ENCODE data around the gene ACTMAP. TPM values are rescaled to one million over a fixed set of nuclear protein-coding genes. Genes with fewer than 3 reads are reported as not detected.

Gene ACTMAP
- total and polyA plus RNA-seq, 7 donors, result 1.8 to 11.0 (median 5.3) TPM

- H3K27me3 ChIP-seq, result no peaks in the 10 kb centered on the region
- intact Hi-C loops (cut with DNase I), result loop anchor here (1.0 to 10.0 kb wide), 4 partner anchors 32 to 1313 kb away; partner anchors contain the start of genes ACTMAP, EGLN2, SERTAD3 and ZFP36
- peak overlapping the region; percentile 95 to 99 (median 98) for H3K27ac ChIP-seq
- no peak for DNase-seq
- TF ChIP-seq POLR2AphosphoS5 (IDR thresholded peaks at IDR 0.05) (no peak), POLR2A (IDR thresholded peaks at IDR 0.05) (no peak), EP300 (IDR thresholded peaks at IDR 0.05) (no peak)
- TF ChIP-seq, protein P1, sequence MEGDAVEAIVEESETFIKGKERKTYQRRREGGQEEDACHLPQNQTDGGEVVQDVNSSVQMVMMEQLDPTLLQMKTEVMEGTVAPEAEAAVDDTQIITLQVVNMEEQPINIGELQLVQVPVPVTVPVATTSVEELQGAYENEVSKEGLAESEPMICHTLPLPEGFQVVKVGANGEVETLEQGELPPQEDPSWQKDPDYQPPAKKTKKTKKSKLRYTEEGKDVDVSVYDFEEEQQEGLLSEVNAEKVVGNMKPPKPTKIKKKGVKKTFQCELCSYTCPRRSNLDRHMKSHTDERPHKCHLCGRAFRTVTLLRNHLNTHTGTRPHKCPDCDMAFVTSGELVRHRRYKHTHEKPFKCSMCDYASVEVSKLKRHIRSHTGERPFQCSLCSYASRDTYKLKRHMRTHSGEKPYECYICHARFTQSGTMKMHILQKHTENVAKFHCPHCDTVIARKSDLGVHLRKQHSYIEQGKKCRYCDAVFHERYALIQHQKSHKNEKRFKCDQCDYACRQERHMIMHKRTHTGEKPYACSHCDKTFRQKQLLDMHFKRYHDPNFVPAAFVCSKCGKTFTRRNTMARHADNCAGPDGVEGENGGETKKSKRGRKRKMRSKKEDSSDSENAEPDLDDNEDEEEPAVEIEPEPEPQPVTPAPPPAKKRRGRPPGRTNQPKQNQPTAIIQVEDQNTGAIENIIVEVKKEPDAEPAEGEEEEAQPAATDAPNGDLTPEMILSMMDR (IDR thresholded peaks at IDR 0.05), result no peak
- H3K4me3 ChIP-seq, result peak overlapping the region; percentile 74 to 92 (median 82)
- H3K4me1 ChIP-seq, result peaks cover 0 to 79% (median 67%) of the 10 kb centered on the region in 4 donors
- H3K36me3 ChIP-seq, result peaks cover 0 to 16% (median 0%) of the 10 kb centered on the region in 4 donors
- no peaks in the 10 kb centered on the region for H3K9me3 ChIP-seq
- WGBS, 2 donors, result 11 to 53% methylated on average over 20 of the region's 20 CpGs
Measured at GRCh38 chr19:40717880-40718773, 32.1 kb downstream of the ACTMAP start.

DNA sequence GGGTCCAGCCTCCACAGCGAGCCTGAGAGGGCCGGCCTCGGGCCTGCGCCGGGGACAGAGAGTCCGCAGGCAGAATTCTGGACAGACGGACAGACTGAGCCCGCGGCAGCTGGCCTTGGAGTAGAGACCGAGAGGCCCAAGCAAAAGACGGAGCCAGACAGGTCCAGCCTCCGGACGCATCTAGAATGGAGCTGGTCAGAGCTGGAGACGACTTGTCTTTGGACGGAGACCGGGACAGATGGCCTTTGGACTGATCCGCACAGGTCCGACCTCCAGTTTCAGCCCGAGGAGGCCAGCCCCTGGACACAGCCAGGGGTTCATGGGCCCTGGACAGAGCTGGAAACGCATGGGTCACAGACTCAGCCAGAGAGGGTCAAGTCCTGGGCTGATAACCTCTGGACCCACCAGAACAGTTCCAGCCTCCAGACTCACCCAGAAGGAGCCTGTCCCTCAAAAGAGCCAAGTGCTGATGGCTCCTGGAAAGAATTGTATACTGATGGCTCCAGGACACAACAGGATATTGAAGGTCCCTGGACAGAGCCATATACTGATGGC lies 32.9 kb downstream of the ACTMAP start:
- no peaks in the 10 kb centered on the region for H3K9me3 ChIP-seq
- peak overlapping the region; percentile 74 to 92 (median 82) for H3K4me3 ChIP-seq
- no peaks in the 10 kb centered on the region for H3K27me3 ChIP-seq
- DNase-seq, result peak; percentile 80
- peak overlapping the region; percentile 95 to 99 (median 98) for H3K27ac ChIP-seq
- intact Hi-C loops (cut with DNase I), result loop anchor here (2.0 to 10.0 kb wide), 3 partner anchors 81 to 1313 kb away; partner anchors contain the start of genes EGLN2, SERTAD3 and ZFP36
- 1 to 3% methylated on average over 20 of the region's 20 CpGs for WGBS, 2 donors
- TF ChIP-seq EP300 (IDR thresholded peaks at IDR 0.05) (no peak), POLR2AphosphoS5 (IDR thresholded peaks at IDR 0.05) (no peak), POLR2A (IDR thresholded peaks at IDR 0.05) (no peak)
- TF ChIP-seq, protein P1 (IDR thresholded peaks at IDR 0.05), result no peak
- H3K4me1 ChIP-seq, result peaks cover 0 to 75% (median 62%) of the 10 kb centered on the region in 4 donors
- H3K36me3 ChIP-seq, result peaks cover 0 to 17% (median 0%) of the 10 kb centered on the region in 4 donors

DNA sequence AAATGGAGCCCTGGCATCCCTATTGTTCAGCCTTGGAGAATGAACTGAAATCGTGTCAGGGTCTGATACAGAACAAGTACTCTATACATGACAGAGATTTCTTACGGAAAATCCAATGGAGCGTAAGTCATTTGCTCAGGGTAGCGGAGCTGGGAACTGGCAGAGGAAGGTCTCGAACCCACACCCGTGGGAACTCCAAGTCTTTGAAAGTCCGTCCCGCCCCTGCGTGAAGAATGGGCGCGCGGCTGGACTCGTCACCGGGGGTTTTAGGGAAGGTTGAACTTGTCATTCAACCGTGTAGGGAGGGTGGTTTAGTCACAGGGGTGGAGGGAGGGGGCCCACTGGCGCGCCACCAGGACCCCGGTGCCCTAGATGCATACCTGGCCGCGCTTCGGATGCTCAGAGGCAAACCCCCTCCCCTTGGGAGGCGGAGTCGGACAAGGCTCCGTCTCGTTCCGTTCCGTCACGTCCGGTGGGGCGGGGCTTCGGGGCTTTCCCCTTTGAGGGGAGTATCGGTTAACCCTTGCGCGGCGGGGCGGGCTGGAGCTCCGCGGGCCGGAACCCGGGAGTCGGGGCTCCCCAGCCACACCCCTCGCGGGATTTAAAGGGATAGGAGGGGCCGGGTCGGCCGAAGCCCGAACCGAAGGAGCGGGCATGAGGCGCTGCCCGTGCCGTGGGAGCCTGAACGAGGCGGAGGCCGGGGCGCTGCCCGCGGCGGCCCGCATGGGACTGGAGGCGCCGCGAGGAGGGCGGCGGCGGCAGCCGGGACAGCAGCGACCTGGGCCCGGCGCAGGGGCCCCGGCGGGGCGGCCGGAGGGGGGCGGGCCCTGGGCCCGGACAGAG lies 33.6 kb downstream of the ACTMAP start, which contains the start of the genes COQ8B and ITPKC:
Gene COQ8B, minus strand, starts transcription at position 405 of the 843 bp plus-strand sequence. CDS start 2,254 bp downstream, outside the sequence.
Gene ITPKC, plus strand, starts transcription at position 631 of the 843 bp plus-strand sequence. Its CDS starts 24 bp downstream, at position 655.
- TF ChIP-seq EP300 (IDR thresholded peaks at IDR 0.05) (peak in 1 of 4 donors; percentile 74), POLR2AphosphoS5 (IDR thresholded peaks at IDR 0.05) (peak; percentile 90 to 96 (median 92)), POLR2A (IDR thresholded peaks at IDR 0.05) (peak; percentile 85 to 91)
- TF ChIP-seq, protein P1 (IDR thresholded peaks at IDR 0.05), result peak in 1 of 4 experiments; percentile 32
- H3K27ac ChIP-seq, result peak within 1 kb of the TSS; percentile 95 to 99 (median 98)
- H3K36me3 ChIP-seq, result peaks cover 0 to 16% (median 0%) of the 10 kb centered on the region in 4 donors
- H3K9me3 ChIP-seq, result no peaks in the 10 kb centered on the region
- WGBS, 2 donors, result 1% methylated on average over 76 of the region's 76 CpGs
- H3K4me3 ChIP-seq, result peak within 1 kb of the TSS; percentile 74 to 92 (median 82)
- intact Hi-C loops (cut with DNase I), result loop anchor here (2.0 to 10.0 kb wide), 3 partner anchors 82 to 1312 kb away; partner anchors contain the start of genes EGLN2, SERTAD3 and ZFP36
- no peaks in the 10 kb centered on the region for H3K27me3 ChIP-seq
- peak; percentile 100 for DNase-seq
- H3K4me1 ChIP-seq, result peaks cover 0 to 68% (median 55%) of the 10 kb centered on the region in 4 donors

GRCh38 chr19:40716031-40716481 lies 34.2 kb downstream of the ACTMAP start:
- Histone ChIP-seq H3K36me3 (peaks cover 0 to 21% (median 3%) of the 10 kb centered on the region in 4 donors), H3K4me1 (peaks cover 0 to 62% (median 49%) of the 10 kb centered on the region in 4 donors), H3K4me3 (peak overlapping the region; percentile 74 to 92 (median 82)), H3K9me3 (no peaks in the 10 kb centered on the region), H3K27ac (peak overlapping the region; percentile 95 to 99 (median 98)), H3K27me3 (no peaks in the 10 kb centered on the region)
- intact Hi-C loops (cut with DNase I), result loop anchor here (2.0 to 10.0 kb wide), 3 partner anchors 83 to 1311 kb away; partner anchors contain the start of genes EGLN2, SERTAD3 and ZFP36
- WGBS, 2 donors, result 2 to 5% methylated on average over 8 of the region's 8 CpGs
- DNase-seq, result no peak
- TF ChIP-seq, protein P1 (IDR thresholded peaks at IDR 0.05), result no peak
- TF ChIP-seq EP300 (IDR thresholded peaks at IDR 0.05), result no peak
- no peak for TF ChIP-seq POLR2A (IDR thresholded peaks at IDR 0.05)
- no peak for TF ChIP-seq POLR2AphosphoS5 (IDR thresholded peaks at IDR 0.05)

Measured in sigmoid colon (tissue), 7 donors.